Transverse colon (tissue), 4 donors: ENCODE measurements around the gene RLIM. TPM values are rescaled to one million over a fixed set of nuclear protein-coding genes. Genes with fewer than 3 reads are reported as not detected.

Source experiments
- DNase-seq: peaks from one replicate; pipeline ENCODE4 v3.0.0-alpha.2; 2019
- H3K27ac ChIP-seq, 4 donors: fragments of 200-600 bp; sonication (generic); 2 replicates each; pipeline ENCODE4 v1.5.1; 2016 to 2018; ENCODE audit warnings: inconsistent platforms in 4 of 4
- H3K27me3 ChIP-seq: fragments of 200-600 bp; sonication (generic); 2 replicates; pipeline ENCODE4 v1.5.1; 2017; ENCODE audit warnings: inconsistent platforms
- H3K36me3 ChIP-seq, 4 donors: fragments of 200-600 bp; sonication (generic); 2 replicates each; pipeline ENCODE4 v1.5.1; 2017 to 2019; ENCODE audit warnings: inconsistent platforms in 4 of 4
- H3K4me1 ChIP-seq, 4 donors: fragments of 200-600 bp; sonication (generic); 2 replicates each; pipeline ENCODE4 v1.5.1; 2017 to 2020; ENCODE audit warnings: inconsistent platforms in 4 of 4
- H3K4me3 ChIP-seq, 4 donors: fragments of 200-600 bp; sonication (generic); 1 replicate in 1 of 4; 2 replicates in 3 of 4; pipeline versions ENCODE4 v1.5.1 to v1.6.1; 2017 to 2019; ENCODE audit warnings: inconsistent platforms in 4 of 4
- H3K9me3 ChIP-seq, 2 donors: fragments of 200-600 bp; sonication (generic); 2 replicates each; pipeline ENCODE4 v1.5.1; 2017 to 2019; ENCODE audit warnings: inconsistent platforms in 2 of 2
- CTCF ChIP-seq, 5 experiments: fragments of 200-600 bp in 3 of 5; fragments of 450-650 bp in 2 of 5; sonication (generic) in 3 of 5; IDR thresholded peaks; 1 replicate in 2 of 5; 2 replicates in 3 of 5; pipeline ENCODE4 v1.5.1; 2016 to 2017; ENCODE audit warnings: antibody characterized with exemption in 5 of 5, inconsistent platforms in 3 of 5, mild to moderate bottlenecking in 2 of 5, moderate library complexity in 1 of 5
- EP300 ChIP-seq: sonication (generic); formaldehyde crosslinking; IDR thresholded peaks from one replicate; pipeline ENCODE4 v1.6.1; 2017; ENCODE audit warnings: antibody characterized with exemption, low read depth
- POLR2A ChIP-seq: fragments of 450-650 bp; IDR thresholded peaks from one replicate; pipeline ENCODE4 v1.6.1; 2016; ENCODE audit warnings: antibody characterized with exemption, mild to moderate bottlenecking, moderate library complexity
- POLR2AphosphoS5 ChIP-seq, 3 donors: sonication (generic); formaldehyde crosslinking; IDR thresholded peaks; one replicate each; pipeline ENCODE4 v1.6.1; 2016; ENCODE audit warnings: antibody characterized with exemption in 3 of 3
- WGBS, 2 donors: methylation state at CpG; one replicate each; pipeline ENCODE4 v1.1.5; 2018; ENCODE audit warnings: low coverage in 1 of 2; 5-methylcytosine and 5-hydroxymethylcytosine counted together
- in situ Hi-C, 4 donors: fragments of 200-750 bp; cut with MboI; loops; one replicate each; pipeline versions ENCODE4 v1.15.0 to v1.15.1; 2017; ENCODE audit warnings: low sequenced_read_pairs in 3 of 4, low pct_ligation_motif_present in 1 of 4, low pct_unique_long_range_greater_than_20kb in 1 of 4
- intact Hi-C: fragments of 100-400 bp; cut with DNase I; formaldehyde crosslinking; loops from one replicate; pipeline ENCODE4 v1.15.1; 2023; ENCODE audit warnings: low total_unique reads
- total RNA-seq, 4 donors: library from RNA; depleted of rRNA; stranded (reverse); fragments of >200 nt; gene quantifications; one replicate each; pipeline ENCODE4 v1.1.0, GENCODE V29; 2016

RLIM gene
- total RNA-seq, 4 donors from 2014 or later = 15.8 to 20.6 (median 16.9) TPM

GRCh38 chrX:74602142-74602541, 12.3 kb downstream of the RLIM start:
- TF ChIP-seq CTCF (IDR thresholded peaks at IDR 0.05) (no peak), POLR2AphosphoS5 (IDR thresholded peaks at IDR 0.05) (no peak), EP300 (no peak), POLR2A (no peak)
- Histone ChIP-seq H3K27ac (no peak overlapping the region), H3K27me3 (no peaks in the 10 kb centered on the region), H3K4me1 (peaks cover 0 to 12% (median 0%) of the 10 kb centered on the region in 4 donors), H3K36me3 (no peaks in the 10 kb centered on the region), H3K9me3 (no peaks in the 10 kb centered on the region), H3K4me3 (no peak overlapping the region)
- intact Hi-C loops = no loop called here
- in situ Hi-C loops = no loop called here
- DNase-seq = no peak
- 47 to 60% methylated on average over 5 to 8 of the region's 8 CpGs for WGBS, 2 donors

GRCh38 chrX:74593593-74593992, 20.8 kb downstream of the RLIM start:
- H3K4me3 ChIP-seq = no peak overlapping the region
- no peaks in the 10 kb centered on the region for H3K4me1 ChIP-seq
- intact Hi-C loops (no loop called here), in situ Hi-C loops (no loop called here)
- WGBS, 2 donors = 51% methylated on average over 2 of the region's 2 CpGs; no CpG with 5 or more reads in 1 of the 2 donors
- no peaks in the 10 kb centered on the region for H3K27me3 ChIP-seq
- H3K36me3 ChIP-seq = peaks cover 0 to 16% (median 0%) of the 10 kb centered on the region in 4 donors
- no peak overlapping the region for H3K27ac ChIP-seq
- no peaks in the 10 kb centered on the region for H3K9me3 ChIP-seq
- TF ChIP-seq POLR2AphosphoS5 (IDR thresholded peaks at IDR 0.05) (no peak), EP300 (no peak), POLR2A (no peak), CTCF (IDR thresholded peaks at IDR 0.05) (no peak)
- DNase-seq = no peak

- intact Hi-C loops = no loop called here
- in situ Hi-C loops = no loop called here
- Histone ChIP-seq H3K27me3 (no peaks in the 10 kb centered on the region), H3K27ac (no peak overlapping the region), H3K4me3 (no peak overlapping the region), H3K9me3 (no peaks in the 10 kb centered on the region), H3K4me1 (no peaks in the 10 kb centered on the region), H3K36me3 (no peaks in the 10 kb centered on the region)
- 80% methylated on average over 2 of the region's 2 CpGs; no CpG with 5 or more reads in 1 of the 2 donors for WGBS, 2 donors
- no peak for DNase-seq
- TF ChIP-seq EP300 = no peak
- no peak for TF ChIP-seq POLR2A
- no peak for TF ChIP-seq CTCF (IDR thresholded peaks at IDR 0.05)
- no peak for TF ChIP-seq POLR2AphosphoS5 (IDR thresholded peaks at IDR 0.05)
These were observed 28.7 kb downstream of the RLIM start for GRCh38 chrX:74585766-74586165.

GRCh38 chrX:74579597-74580198, 34.7 kb downstream of the RLIM start:
- Histone ChIP-seq H3K27ac (no peak overlapping the region), H3K36me3 (no peaks in the 10 kb centered on the region), H3K4me1 (no peaks in the 10 kb centered on the region), H3K4me3 (no peak overlapping the region), H3K27me3 (no peaks in the 10 kb centered on the region), H3K9me3 (no peaks in the 10 kb centered on the region)
- in situ Hi-C loops = no loop called here
- no peak for DNase-seq
- intact Hi-C loops = no loop called here
- TF ChIP-seq EP300 = no peak
- no peak for TF ChIP-seq POLR2A
- no peak for TF ChIP-seq POLR2AphosphoS5 (IDR thresholded peaks at IDR 0.05)
- no peak for TF ChIP-seq CTCF (IDR thresholded peaks at IDR 0.05)
- WGBS, 2 donors = 50% methylated on average over 3 of the region's 3 CpGs; no CpG with 5 or more reads in 1 of the 2 donors
